T-helper 2 cell (primary cell): ENCODE measurements around the gene CNNM1.

Experiments
- DNase-seq, 5 experiments: peaks; one replicate each; pipeline versions ENCODE4 v3.0.0 to v3.0.0-alpha.2; 2012 to 2022

The CNNM1 gene

DNA sequence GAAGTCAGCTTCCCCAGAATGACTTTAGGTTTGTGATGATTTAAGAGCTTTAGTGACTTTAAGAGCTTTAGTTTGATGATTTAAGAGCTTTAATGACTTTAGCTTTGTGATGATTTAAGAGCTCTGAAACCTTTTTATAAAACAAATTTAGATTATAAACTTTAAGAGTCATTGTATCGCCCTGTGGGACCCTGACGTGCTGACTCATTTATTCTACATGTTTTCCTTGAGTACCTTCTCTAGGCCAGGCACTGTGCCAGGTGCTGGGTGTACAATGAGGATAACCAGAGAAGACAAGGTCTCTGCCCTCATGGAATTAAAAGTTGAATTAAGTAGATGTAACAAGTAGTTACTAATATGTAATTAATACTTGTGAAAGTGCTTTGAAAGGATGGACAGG lies 45.4 kb downstream of the CNNM1 start:
- DNase-seq: no peak

DNA sequence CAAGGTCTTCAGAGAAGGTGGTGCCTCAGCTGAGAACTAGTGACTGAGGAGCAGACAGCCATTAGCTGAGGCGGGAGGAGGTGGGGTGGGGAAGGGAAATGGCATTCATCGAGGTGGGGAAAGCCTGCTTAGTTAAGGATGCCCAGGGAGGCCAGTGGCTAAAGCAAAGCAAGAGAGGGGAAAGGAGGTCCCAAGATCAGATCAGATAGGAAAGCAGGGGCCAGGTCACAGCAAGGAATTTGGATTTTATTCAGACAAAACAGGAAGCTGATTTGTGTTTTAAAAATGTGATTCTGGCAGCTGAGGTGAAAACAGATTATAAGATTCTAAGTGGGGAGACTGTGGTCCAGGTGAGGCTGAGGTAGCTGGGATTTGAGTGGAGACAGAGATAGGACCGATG lies 45.8 kb downstream of the CNNM1 start:
- no peak for DNase-seq

- DNase-seq: no peak
Observed at GRCh38 chr10:99375426-99375825, 46.3 kb downstream of the CNNM1 start.

- DNase-seq: no peak
Observed at GRCh38 chr10:99382176-99382575, 53.0 kb downstream of the CNNM1 start.

GRCh38 chr10:99387071-99387470 lies 57.9 kb downstream of the CNNM1 start:
- DNase-seq: no peak

DNA sequence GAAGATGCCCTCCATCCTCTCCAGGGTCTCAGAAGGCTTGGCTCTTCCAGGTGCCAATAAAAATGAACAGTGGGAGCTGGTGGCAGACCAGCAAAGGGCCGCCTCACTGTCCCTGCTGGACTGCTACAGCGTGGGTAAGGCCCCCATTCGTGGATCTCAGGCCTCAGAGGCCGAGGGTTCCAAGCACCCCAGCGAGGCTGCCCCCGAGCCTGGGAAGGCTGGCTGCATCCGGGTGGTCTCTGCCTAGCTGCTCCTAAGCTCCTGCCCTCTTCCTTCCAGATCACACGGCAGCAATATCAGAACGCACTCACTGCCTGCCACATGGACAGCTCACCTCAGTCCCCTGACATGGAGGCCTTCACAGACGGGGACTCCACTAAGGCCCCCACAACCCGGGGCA lies 58.4 kb downstream of the CNNM1 start:
- no peak for DNase-seq

GRCh38 chr10:99389729-99390480 lies 60.7 kb downstream of the CNNM1 start:
- DNase-seq: no peak

GRCh38 chr10:99391346-99391745 lies 62.2 kb downstream of the CNNM1 start:
- DNase-seq: no peak

DNA sequence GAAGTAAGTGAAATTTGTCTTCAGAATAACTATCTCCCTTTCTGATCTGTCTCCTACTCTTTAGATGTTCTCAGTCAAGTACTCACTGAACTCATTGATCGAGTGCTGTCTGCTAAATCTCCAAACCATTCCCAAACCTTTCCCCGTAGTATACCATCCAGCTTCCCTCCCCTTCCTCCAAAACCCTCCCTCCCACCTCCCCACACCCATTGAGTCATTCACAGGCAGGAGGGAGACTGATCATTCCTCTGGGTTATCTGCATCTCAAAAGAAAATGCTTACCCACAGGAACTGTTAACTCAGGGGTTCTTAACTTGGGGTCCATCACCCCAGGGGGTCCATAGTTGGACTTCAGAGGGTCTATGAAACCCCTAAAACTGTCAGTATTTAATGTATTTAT lies 63.9 kb downstream of the CNNM1 start:
- DNase-seq: no peak

DNA sequence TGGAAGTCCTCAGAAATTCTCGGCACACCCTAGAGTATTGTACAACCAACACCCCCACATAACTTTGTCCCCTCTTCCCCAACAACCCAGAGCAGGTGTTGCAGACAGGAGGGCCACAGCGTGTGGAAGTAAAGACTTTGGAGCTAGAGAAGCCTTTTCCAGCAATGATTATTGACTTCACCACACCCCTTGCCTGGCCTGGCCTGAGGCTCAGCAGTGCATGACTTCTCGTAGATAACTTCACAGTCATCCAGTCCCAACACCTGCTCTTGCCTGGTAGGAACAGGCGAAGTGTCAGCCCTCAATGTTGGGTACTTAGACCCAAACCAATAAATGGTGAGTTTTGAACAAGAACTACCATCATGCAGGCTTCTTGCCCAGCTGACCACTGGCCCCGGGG lies 64.5 kb downstream of the CNNM1 start:
- DNase-seq: no peak

- DNase-seq: no peak
Observed at GRCh38 chr10:99394256-99394655, 65.1 kb downstream of the CNNM1 start.

GRCh38 chr10:99394761-99395386 lies 65.7 kb downstream of the CNNM1 start:
- DNase-seq: no peak

DNA sequence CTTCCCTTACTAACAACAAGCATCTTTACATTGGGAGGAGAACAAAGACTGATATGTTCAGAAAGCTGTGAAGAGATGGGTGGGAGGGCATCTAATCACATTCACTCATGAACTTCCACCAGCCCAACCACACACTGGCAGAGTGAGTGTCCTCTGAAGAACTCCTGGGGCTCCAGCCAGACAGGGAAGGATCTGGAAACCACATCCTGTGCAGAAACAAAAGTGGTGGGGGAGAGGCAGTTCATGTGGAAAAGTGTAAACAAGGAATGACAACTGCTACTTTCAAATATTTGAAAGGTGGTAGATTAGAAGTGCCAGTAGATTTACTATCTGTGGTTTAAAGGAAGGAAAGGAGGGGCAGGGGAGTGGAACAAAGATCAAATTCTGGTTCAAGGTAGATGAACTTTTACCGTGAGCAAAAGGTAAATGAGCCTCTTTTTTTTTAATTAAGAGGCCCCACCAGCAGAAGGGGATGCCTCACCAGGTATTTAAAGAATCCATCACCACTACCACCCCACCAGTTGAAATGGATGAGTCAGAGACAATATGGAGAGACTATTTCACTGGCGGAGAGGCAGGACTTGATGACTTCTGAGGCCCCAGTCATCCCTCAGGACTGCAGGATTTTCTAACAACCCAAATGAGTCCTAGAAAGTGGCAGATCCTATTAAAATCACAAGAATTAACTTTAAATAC lies 66.7 kb downstream of the CNNM1 start:
- DNase-seq: no peak

DNA sequence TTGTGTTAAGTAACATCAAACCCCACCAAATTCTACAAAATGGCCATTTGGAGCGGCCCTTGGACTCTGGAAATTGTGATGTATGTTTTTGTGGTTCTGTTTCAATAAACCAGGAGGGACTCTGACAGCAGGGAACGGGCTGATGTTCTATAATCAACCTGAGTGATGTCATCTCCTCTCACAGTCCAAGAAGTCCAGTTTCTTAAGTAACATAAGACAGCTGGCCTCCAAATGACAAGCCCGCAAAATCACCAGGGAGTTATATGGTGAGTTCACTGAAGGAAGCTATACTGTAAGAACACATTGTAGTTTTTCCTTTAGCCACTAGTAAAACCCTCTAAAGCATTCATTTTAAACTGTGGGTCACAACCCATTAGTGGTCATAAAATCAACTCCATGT lies 67.3 kb downstream of the CNNM1 start:
- no peak for DNase-seq

GRCh38 chr10:99399664-99400063 lies 70.5 kb downstream of the CNNM1 start:
- DNase-seq: no peak

- no peak for DNase-seq
Observed at GRCh38 chr10:99403674-99404073, 74.5 kb downstream of the CNNM1 start.

- DNase-seq: no peak
Observed at GRCh38 chr10:99406149-99406548, 77.0 kb downstream of the CNNM1 start.

DNA sequence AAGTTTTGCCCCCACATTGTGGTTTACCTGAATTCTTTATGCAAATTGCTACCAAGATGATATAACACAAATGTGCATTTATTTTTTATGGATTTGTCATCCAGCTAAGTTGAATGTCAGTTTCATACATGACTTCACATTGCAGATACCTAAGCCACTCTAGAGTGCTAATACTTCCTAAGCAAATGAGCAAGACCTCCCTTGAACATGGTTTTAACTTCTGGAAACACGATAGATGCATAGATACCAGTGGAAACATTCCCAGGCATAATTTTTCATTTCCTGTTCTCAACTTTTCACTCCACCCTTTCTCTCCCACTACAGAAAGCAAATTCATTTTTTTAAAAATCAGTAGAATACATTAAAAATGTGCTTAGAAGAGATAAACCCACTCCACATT lies 81.0 kb downstream of the CNNM1 start:
- no peak for DNase-seq

- no peak for DNase-seq
Observed at GRCh38 chr10:99410876-99411275, 81.7 kb downstream of the CNNM1 start.

DNA sequence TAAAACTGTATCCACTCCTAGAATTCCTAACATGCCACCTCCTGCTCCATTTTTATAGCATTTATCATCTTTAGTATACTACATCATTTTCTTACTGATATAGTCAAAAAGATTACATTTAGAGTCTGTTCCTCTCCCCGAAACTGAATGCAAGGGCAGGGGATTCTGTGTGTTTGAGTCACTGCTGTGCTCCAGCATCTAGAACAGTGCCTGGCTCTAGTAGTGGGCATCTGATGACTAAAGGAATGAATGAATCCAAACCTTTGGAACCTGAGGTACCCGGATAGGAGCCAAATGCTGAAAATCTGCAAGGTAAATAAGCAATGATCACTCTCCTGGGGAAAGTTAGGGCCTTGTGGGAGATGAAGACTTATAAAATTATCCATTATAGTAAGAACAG lies 82.4 kb downstream of the CNNM1 start:
- DNase-seq: no peak

DNA sequence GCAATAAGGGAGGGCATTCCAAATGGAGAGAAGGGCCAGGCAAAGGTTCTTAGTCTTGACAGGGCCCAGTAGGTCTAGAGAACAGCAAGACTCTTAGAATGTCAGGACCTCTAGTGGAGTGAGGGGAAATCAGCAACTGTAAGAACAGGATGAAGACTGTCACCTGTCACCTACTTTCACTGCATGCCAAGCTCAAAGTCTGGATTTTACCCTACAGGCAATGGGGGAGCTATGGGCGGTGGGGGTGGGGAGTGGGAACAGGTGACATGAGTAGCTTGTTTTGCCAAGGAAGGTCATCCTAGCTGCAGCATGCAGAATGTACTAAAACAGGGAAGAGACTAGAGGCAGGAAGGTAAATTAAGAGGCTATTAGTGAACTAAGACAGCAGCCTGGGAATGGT lies 82.9 kb downstream of the CNNM1 start:
- DNase-seq: no peak

DNA sequence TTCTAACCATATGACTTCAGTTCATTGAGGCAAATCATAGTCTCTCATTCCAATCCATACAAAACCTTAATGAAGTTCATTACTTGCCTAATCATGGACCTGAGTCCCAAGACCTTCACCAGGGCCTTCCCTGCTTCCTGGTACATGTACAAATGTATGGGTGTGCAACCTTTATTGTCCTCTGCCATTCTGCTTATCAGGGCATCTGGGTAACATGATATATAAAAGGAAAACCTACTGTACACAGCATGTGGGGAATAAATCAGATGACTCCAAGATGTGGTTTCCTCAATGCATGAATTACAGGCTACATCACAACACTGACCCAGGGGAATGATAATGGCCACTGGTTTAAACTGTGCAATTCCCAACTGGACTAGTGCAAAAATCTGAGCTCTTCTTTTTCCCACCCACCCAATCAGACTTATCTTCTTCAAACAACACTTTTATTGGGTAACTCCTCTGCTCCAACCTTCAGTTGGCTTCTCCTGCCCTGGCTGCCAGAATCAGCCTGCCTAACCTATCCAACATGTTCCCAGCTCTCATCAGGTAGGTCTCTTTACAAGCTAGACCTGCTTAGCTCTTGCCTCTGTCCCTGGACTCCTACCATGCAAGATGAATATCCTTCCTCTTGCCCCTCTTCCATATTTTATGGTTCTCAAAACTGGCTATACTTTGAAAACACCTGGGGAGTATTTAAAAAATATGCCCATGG lies 89.9 kb downstream of the CNNM1 start:
- DNase-seq: no peak

DNA sequence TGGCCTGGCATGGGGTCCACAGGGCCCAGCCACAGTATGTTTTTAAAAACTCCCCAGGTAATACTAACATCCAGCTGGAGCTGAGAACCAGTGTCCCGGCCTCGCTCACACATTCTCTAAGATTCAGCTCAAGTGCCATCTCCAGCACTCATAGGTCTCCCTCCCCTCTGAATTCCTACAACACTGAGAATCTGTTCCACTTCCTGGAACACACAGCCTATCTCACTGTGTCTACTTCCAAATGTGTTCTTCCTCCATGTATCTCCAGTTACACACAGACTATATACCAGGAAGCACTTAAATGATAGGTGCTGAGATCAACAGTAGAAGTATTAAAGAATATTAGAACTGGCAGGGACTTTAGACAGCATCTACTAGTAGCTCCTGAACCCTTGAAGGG lies 90.5 kb downstream of the CNNM1 start:
- no peak for DNase-seq
